Central memory CD4-positive, alpha-beta T cell (primary cell): ENCODE data around the gene TIE1.

Source experiments
- DNase-seq: peaks from one replicate; pipeline ENCODE4 v3.0.0; 2022

The TIE1 gene

GRCh38 chr1:43293896-43294760, 6.7 kb upstream of the TIE1 start:
- no peak for DNase-seq

GRCh38 chr1:43294761-43295160, 6.0 kb upstream of the TIE1 start:
- DNase-seq: no peak

GRCh38 chr1:43296207-43296606, 4.6 kb upstream of the TIE1 start:
- no peak for DNase-seq

- no peak for DNase-seq
Observed at GRCh38 chr1:43298055-43298454, 2.7 kb upstream of the TIE1 start.

- DNase-seq: no peak
Observed at GRCh38 chr1:43299101-43299500, 1.7 kb upstream of the TIE1 start.

- DNase-seq: no peak
Observed at GRCh38 chr1:43302201-43302600, 1.4 kb downstream of the TIE1 start.

- no peak for DNase-seq
Observed at GRCh38 chr1:43302721-43303470, 2.1 kb downstream of the TIE1 start.

GRCh38 chr1:43303471-43304313, 2.9 kb downstream of the TIE1 start:
- no peak for DNase-seq

GRCh38 chr1:43304314-43304681, 3.5 kb downstream of the TIE1 start:
- DNase-seq: no peak

GRCh38 chr1:43304771-43305300, 4.1 kb downstream of the TIE1 start:
- DNase-seq: no peak

- no peak for DNase-seq
Observed at GRCh38 chr1:43305461-43305860, 4.7 kb downstream of the TIE1 start.

GRCh38 chr1:43305926-43306687, 5.3 kb downstream of the TIE1 start:
- no peak for DNase-seq

GRCh38 chr1:43306688-43307457, 6.1 kb downstream of the TIE1 start:
- DNase-seq: no peak

- no peak for DNase-seq
Observed at GRCh38 chr1:43307458-43308158, 6.8 kb downstream of the TIE1 start.

- DNase-seq: no peak
Observed at GRCh38 chr1:43308635-43309404, 8.0 kb downstream of the TIE1 start.

GRCh38 chr1:43309405-43310025, 8.7 kb downstream of the TIE1 start:
- DNase-seq: no peak

- DNase-seq: no peak
Observed at GRCh38 chr1:43311521-43311920, 10.7 kb downstream of the TIE1 start.

GRCh38 chr1:43312212-43312623, 11.4 kb downstream of the TIE1 start:
- no peak for DNase-seq
